Measurements from ENCODE around the gene ZNF681. TPM values are rescaled to one million over a fixed set of nuclear protein-coding genes. Genes with fewer than 3 reads are reported as not detected.

The ZNF681 gene
- polyA plus RNA-seq, 1 of the 3 experiments (the other 2 are of a cell fraction) = 0.38 TPM

- Histone ChIP-seq H3K27ac (ENCODE audit: low read depth in 2 of 2, low read length in 1 of 2) (peak overlapping the region in 1 of 2 experiments; percentile 51; a peak in 1 of 4 replicates), H3K9ac (no peak overlapping the region), H3K27me3 (ENCODE audit: insufficient read depth) (no peaks in the 10 kb centered on the region), H3K4me2 (no peak overlapping the region), H3K79me2 (ENCODE audit: insufficient read depth) (no peaks in the 10 kb centered on the region), H3K4me1 (ENCODE audit: control insufficient read depth in 1 of 2, insufficient read depth in 2 of 2, low read depth in 1 of 2, low read length in 1 of 2) (peaks cover 0 to 11% of the 10 kb centered on the region in 2 experiments; a peak in 1 of 4 replicates), H4K20me1 (ENCODE audit: insufficient read depth) (no peaks in the 10 kb centered on the region), H3F3A (replicated peaks; ENCODE audit: insufficient read depth) (no peaks in the 10 kb centered on the region), H3K9me3 (no peaks in the 10 kb centered on the region), H2AFZ (ENCODE audit: low read depth) (no peak overlapping the region), H3K4me3 (ENCODE audit: low read depth in 2 of 2, low read length in 1 of 2) (no peak overlapping the region), H3K9me2 (no peaks in the 10 kb centered on the region), H3K36me3 (replicated peaks in 1 of 2; ENCODE audit: control insufficient read depth in 1 of 2, insufficient read depth in 2 of 2, low read length in 1 of 2) (no peaks in the 10 kb centered on the region)
- whole genome bisulfite sequencing (ENCODE audit: low lambda C conversion rate) = 35% methylated on average over 2 of the region's 2 CpGs
- ChIA-PET CTCF (interaction anchor here (0.6 kb wide), 1 partner anchor 55 kb away, joined by 3 read pairs; no protein-coding TSS in a partner anchor), POLR2A (interaction anchor here (1.3 kb wide), 1 partner anchor 13 kb away, joined by 8 read pairs; the partner anchor contains the start of gene ZNF675)
- TF ChIP-seq FOXJ3 (CRISPR knock-in tag; IDR thresholded peaks at IDR 0.05) = no peak
- no peak for TF ChIP-seq EP300 (IDR thresholded peaks at IDR 0.05; ENCODE audit: borderline replicate concordance in 1 of 2, low read depth in 1 of 2, low read length in 1 of 2)
- TF ChIP-seq MEF2A (IDR thresholded peaks at IDR 0.05; ENCODE audit: borderline replicate concordance, low read depth) = no peak
- TF ChIP-seq FOSL2 (IDR thresholded peaks at IDR 0.05; ENCODE audit: borderline replicate concordance, low read depth) = no peak
- TF ChIP-seq TAF1 (IDR thresholded peaks at IDR 0.05; ENCODE audit: borderline replicate concordance, low read depth, low read length) = no peak
- TF ChIP-seq, protein P1, sequence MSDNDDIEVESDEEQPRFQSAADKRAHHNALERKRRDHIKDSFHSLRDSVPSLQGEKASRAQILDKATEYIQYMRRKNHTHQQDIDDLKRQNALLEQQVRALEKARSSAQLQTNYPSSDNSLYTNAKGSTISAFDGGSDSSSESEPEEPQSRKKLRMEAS (IDR thresholded peaks at IDR 0.05; ENCODE audit: low read depth) = no peak
- TF ChIP-seq GATA2 (CRISPR knock-in tag; IDR thresholded peaks at IDR 0.05) = no peak
- no peak for TF ChIP-seq TEAD4 (IDR thresholded peaks at IDR 0.05; ENCODE audit: borderline replicate concordance, insufficient read depth)
- no peak for TF ChIP-seq CHD2 (IDR thresholded peaks at IDR 0.05; ENCODE audit: low read length, partially characterized antibody)
- TF ChIP-seq POLR2AphosphoS5 (IDR thresholded peaks at IDR 0.05; ENCODE audit: low read depth, low read length) = no peak
- no peak for TF ChIP-seq SMC3 (IDR thresholded peaks at IDR 0.05; ENCODE audit: low read depth, low read length)
- TF ChIP-seq, protein P2, sequence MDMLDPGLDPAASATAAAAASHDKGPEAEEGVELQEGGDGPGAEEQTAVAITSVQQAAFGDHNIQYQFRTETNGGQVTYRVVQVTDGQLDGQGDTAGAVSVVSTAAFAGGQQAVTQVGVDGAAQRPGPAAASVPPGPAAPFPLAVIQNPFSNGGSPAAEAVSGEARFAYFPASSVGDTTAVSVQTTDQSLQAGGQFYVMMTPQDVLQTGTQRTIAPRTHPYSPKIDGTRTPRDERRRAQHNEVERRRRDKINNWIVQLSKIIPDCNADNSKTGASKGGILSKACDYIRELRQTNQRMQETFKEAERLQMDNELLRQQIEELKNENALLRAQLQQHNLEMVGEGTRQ (IDR thresholded peaks at IDR 0.05; ENCODE audit: borderline replicate concordance, low read depth, low read length) = no peak
- TF ChIP-seq MXI1 (IDR thresholded peaks at IDR 0.05; ENCODE audit: low read depth, low read length) = no peak
- TF ChIP-seq, protein P3, sequence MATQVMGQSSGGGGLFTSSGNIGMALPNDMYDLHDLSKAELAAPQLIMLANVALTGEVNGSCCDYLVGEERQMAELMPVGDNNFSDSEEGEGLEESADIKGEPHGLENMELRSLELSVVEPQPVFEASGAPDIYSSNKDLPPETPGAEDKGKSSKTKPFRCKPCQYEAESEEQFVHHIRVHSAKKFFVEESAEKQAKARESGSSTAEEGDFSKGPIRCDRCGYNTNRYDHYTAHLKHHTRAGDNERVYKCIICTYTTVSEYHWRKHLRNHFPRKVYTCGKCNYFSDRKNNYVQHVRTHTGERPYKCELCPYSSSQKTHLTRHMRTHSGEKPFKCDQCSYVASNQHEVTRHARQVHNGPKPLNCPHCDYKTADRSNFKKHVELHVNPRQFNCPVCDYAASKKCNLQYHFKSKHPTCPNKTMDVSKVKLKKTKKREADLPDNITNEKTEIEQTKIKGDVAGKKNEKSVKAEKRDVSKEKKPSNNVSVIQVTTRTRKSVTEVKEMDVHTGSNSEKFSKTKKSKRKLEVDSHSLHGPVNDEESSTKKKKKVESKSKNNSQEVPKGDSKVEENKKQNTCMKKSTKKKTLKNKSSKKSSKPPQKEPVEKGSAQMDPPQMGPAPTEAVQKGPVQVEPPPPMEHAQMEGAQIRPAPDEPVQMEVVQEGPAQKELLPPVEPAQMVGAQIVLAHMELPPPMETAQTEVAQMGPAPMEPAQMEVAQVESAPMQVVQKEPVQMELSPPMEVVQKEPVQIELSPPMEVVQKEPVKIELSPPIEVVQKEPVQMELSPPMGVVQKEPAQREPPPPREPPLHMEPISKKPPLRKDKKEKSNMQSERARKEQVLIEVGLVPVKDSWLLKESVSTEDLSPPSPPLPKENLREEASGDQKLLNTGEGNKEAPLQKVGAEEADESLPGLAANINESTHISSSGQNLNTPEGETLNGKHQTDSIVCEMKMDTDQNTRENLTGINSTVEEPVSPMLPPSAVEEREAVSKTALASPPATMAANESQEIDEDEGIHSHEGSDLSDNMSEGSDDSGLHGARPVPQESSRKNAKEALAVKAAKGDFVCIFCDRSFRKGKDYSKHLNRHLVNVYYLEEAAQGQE (IDR thresholded peaks at IDR 0.05; ENCODE audit: low read depth, low read length) = no peak
- peak; percentile 37 for DNase-seq
These were observed 59.2 kb downstream of the ZNF681 start for GRCh38 chr19:23699521-23699860.

Measured in SK-N-SH (cell line).